A673 (cell line): Measurements from ENCODE around the gene TMEM185B.

Experiments
- CTCF ChIP-seq: fragments of 300-800, 200-600 bp; sonication (generic); conservative IDR thresholded peaks from 2 replicates; pipeline ENCODE4 v1.5.1; 2017; ENCODE audit warnings: low read depth, mild to moderate bottlenecking, antibody characterized with exemption, low read length, moderate library complexity, mixed read lengths
- EZH2 ChIP-seq: fragments of 200-600 bp; sonication (generic); IDR thresholded peaks from 2 replicates; pipeline ENCODE4 v1.6.1; 2017; ENCODE audit warnings: borderline replicate concordance, low read depth, mild to moderate bottlenecking, mixed read lengths, antibody characterized with exemption, low read length; ENCODE audit not compliant: poor library complexity, severe bottlenecking

GRCh38 chr2:120174963-120175581 lies 48.1 kb downstream of the TMEM185B start:
- peak; percentile 76 for TF ChIP-seq CTCF
- TF ChIP-seq EZH2, result no peak
